HCT116 (cell line): ENCODE data around the gene RHD. TPM values are rescaled to one million over a fixed set of nuclear protein-coding genes. Genes with fewer than 3 reads are reported as not detected.
A peak's percentile ranks its signal among the peaks of the same experiment; 100 is the strongest.
"Not testable (repeated sequence)": the region's sequence is repeated elsewhere in the genome, so short reads cannot be mapped to it uniquely, and the experiment has no call there.

Experiments
- ATAC-seq: fragments of 200-7000 bp; cut with Tn5 transposase; 2 replicates; pipeline ENCODE4 v1.9.1; 2020; ENCODE audit warnings: mild to moderate bottlenecking, moderate library complexity
- Bru-seq: library from RNA; stranded (reverse); fragments of 400-500 nt; gene quantifications from one replicate; lab custom pipeline; 2021; lab: Mats Ljungman, UMichigan
- BruChase-seq, 2 experiments: library from RNA; stranded (reverse); fragments of 400-500 nt; gene quantifications; one replicate each; lab custom pipeline; 2021; lab: Mats Ljungman, UMichigan
- BruUV-seq: library from RNA; stranded (reverse); fragments of 400-500 nt; replicated peaks from 2 replicates; lab custom pipeline; 2021; lab: Mats Ljungman, UMichigan
- CTCF ChIA-PET: fragments of 300-600 bp; sonication (Branson Sonifier 250); formaldehyde crosslinking; loops from one replicate; lab custom pipeline; 2021; ENCODE audit warnings: antibody characterized with exemption; lab: Charles Lee
- POLR2A ChIA-PET: fragments of 300-600, 350-600 bp; sonication (Branson Sonifier 250); formaldehyde crosslinking; loops from one replicate; lab custom pipeline; 2021; ENCODE audit warnings: antibody characterized with exemption; lab: Charles Lee
- RAD21 ChIA-PET, 2 experiments: fragments of 300-600 bp; sonication (Branson Sonifier 250); formaldehyde crosslinking; loops; one replicate each; lab custom pipeline; 2023; ENCODE audit warnings: low total read pairs in 2 of 2; ENCODE audit not compliant: uncharacterized antibody in 2 of 2, unreplicated experiment in 2 of 2, low non-redundant PET in 1 of 2; lab: Charles Lee
- DNase-seq: peaks from one replicate; pipeline ENCODE4 v3.0.0-alpha.2; 2010; ENCODE audit warnings: low read depth, low spot score
- H2AFZ ChIP-seq: fragments of 200-600 bp; shearing (Covaris generic), sonication (generic); 2 replicates; pipeline ENCODE4 v1.6.1; 2017; ENCODE audit warnings: low read depth, mixed run types, mixed read lengths, antibody characterized with exemption, low read length; ENCODE audit not compliant: poor library complexity, severe bottlenecking
- H3K27ac ChIP-seq: 2 replicates; pipeline ENCODE4 v1.5.1; 2012; ENCODE audit warnings: low read depth, low read length
- H3K27me3 ChIP-seq: fragments of 200-600 bp; sonication (generic); 2 replicates; pipeline ENCODE4 v1.6.1; 2016; ENCODE audit warnings: mixed run types, low read length, mixed read lengths; ENCODE audit not compliant: insufficient read depth
- H3K36me3 ChIP-seq, 2 experiments: fragments of 200-500 bp in 1 of 2; fragments of 200-600 bp in 1 of 2; sonication (Bioruptor generic) in 1 of 2; sonication (generic) in 1 of 2; 2 replicates each; pipeline versions ENCODE4 v1.5.1 to v1.6.1; 2014 to 2016; ENCODE audit warnings: low read length in 2 of 2, inconsistent platforms in 1 of 2, mixed read lengths in 1 of 2, mixed run types in 1 of 2; ENCODE audit not compliant: insufficient read depth in 2 of 2, control insufficient read depth in 1 of 2
- H3K4me1 ChIP-seq, 2 experiments: fragments of 200-600 bp in 1 of 2; sonication (generic) in 1 of 2; 2 replicates each; pipeline versions ENCODE4 v1.5.1 to v1.6.1; 2012 to 2017; ENCODE audit warnings: low read length in 2 of 2, inconsistent platforms in 1 of 2, mild to moderate bottlenecking in 1 of 2, mixed read lengths in 1 of 2, mixed run types in 1 of 2, moderate library complexity in 1 of 2; ENCODE audit not compliant: insufficient read depth in 2 of 2, control insufficient read depth in 1 of 2
- H3K4me2 ChIP-seq: fragments of 200-600 bp; sonication (generic); 2 replicates; pipeline ENCODE4 v1.6.1; 2017; ENCODE audit warnings: mixed run types, low read length, mixed read lengths
- H3K4me3 ChIP-seq, 2 experiments: fragments of 200-600 bp in 1 of 2; sonication (generic) in 1 of 2; replicated peaks in 1 of 2; 2 replicates each; pipeline ENCODE4 v1.5.1; 2011 to 2016; ENCODE audit warnings: low read length in 2 of 2, control low read depth in 1 of 2, low read depth in 1 of 2, mild to moderate bottlenecking in 1 of 2, mixed read lengths in 1 of 2, mixed run types in 1 of 2
- H3K79me2 ChIP-seq: fragments of 200-600 bp; sonication (generic); 2 replicates; pipeline ENCODE4 v1.6.1; 2017; ENCODE audit warnings: mild to moderate bottlenecking, mixed run types, low read length, moderate library complexity, mixed read lengths; ENCODE audit not compliant: insufficient read depth
- H3K9ac ChIP-seq: fragments of 200-600 bp; sonication (generic); 2 replicates; pipeline ENCODE4 v1.6.1; 2016; ENCODE audit warnings: low read length, mixed read lengths
- H3K9me2 ChIP-seq: fragments of 200-600 bp; sonication (generic), shearing (Covaris generic); 2 replicates; pipeline ENCODE4 v1.6.1; 2017; ENCODE audit warnings: mixed run types, mild to moderate bottlenecking, moderate library complexity; ENCODE audit not compliant: insufficient read depth
- H3K9me3 ChIP-seq, 2 experiments: fragments of 200-500 bp in 1 of 2; fragments of 200-600 bp in 1 of 2; sonication (Bioruptor generic) in 1 of 2; sonication (generic) in 1 of 2; 2 replicates each; pipeline ENCODE4 v1.6.1; 2014 to 2017; ENCODE audit warnings: low read length in 2 of 2, mixed read lengths in 2 of 2, inconsistent platforms in 1 of 2, low read depth in 1 of 2, mild to moderate bottlenecking in 1 of 2, mixed run types in 1 of 2, moderate library complexity in 1 of 2; ENCODE audit not compliant: control insufficient read depth in 1 of 2, insufficient read depth in 1 of 2
- H4K20me1 ChIP-seq: fragments of 200-600 bp; sonication (generic), shearing (Covaris generic); 2 replicates; pipeline ENCODE4 v1.6.1; 2017; ENCODE audit warnings: mixed run types, mild to moderate bottlenecking, moderate library complexity; ENCODE audit not compliant: insufficient read depth
- ATF3 ChIP-seq: IDR thresholded peaks from 2 replicates; pipeline ENCODE4 v1.6.1; 2012
- CTCF ChIP-seq, 3 experiments: fragments of 200-600 bp in 1 of 3; sonication (generic) in 1 of 3; IDR thresholded peaks in 2 of 3; conservative IDR thresholded peaks in 1 of 3; 2 replicates each; pipeline ENCODE4 v1.5.1; 2012 to 2017; ENCODE audit warnings: low read depth in 2 of 3, low read length in 2 of 3, antibody characterized with exemption in 1 of 3, borderline replicate concordance in 1 of 3, control low read depth in 1 of 3, mild to moderate bottlenecking in 1 of 3, mixed read lengths in 1 of 3, mixed run types in 1 of 3, moderate library complexity in 1 of 3; ENCODE audit not compliant: insufficient read depth in 1 of 3
- ELF1 ChIP-seq: IDR thresholded peaks from 2 replicates; pipeline ENCODE4 v1.6.1; 2012; ENCODE audit warnings: low read depth, borderline replicate concordance
- JUND ChIP-seq: IDR thresholded peaks from 2 replicates; pipeline ENCODE4 v1.6.1; 2012
- MAX ChIP-seq: IDR thresholded peaks from 2 replicates; pipeline ENCODE4 v1.6.1; 2012
- RAD21 ChIP-seq: IDR thresholded peaks from 2 replicates; pipeline ENCODE4 v1.6.1; 2012; ENCODE audit warnings: low read depth, mild to moderate bottlenecking
- SRF ChIP-seq: IDR thresholded peaks from 2 replicates; pipeline ENCODE4 v1.6.1; 2012; ENCODE audit warnings: low read depth
- TCF7L2 ChIP-seq: IDR thresholded peaks from 2 replicates; pipeline ENCODE4 v1.7.0; 2011; ENCODE audit warnings: borderline replicate concordance, inconsistent platforms; ENCODE audit not compliant: insufficient read depth, insufficient read length; ENCODE audit errors: extremely low read depth
- YY1 ChIP-seq: IDR thresholded peaks from 2 replicates; pipeline ENCODE4 v1.6.1; 2011; ENCODE audit warnings: low read length, low read depth, moderate library complexity, mild to moderate bottlenecking; ENCODE audit not compliant: insufficient replicate concordance; ENCODE audit errors: extremely low read depth
- ZBTB33 ChIP-seq: IDR thresholded peaks from 2 replicates; pipeline ENCODE4 v1.6.1; 2011; ENCODE audit warnings: mild to moderate bottlenecking, low read length, moderate library complexity; ENCODE audit not compliant: insufficient replicate concordance; ENCODE audit errors: extremely low read depth
- intact Hi-C: fragments of 100-400 bp; cut with micrococcal nuclease; formaldehyde crosslinking; loops from 2 replicates; pipeline ENCODE4 v1.10.0; 2022
- long read RNA-seq: library from polyadenylated mRNA; unstranded; transcript quantifications from one replicate; pipeline ENCODE4 v2.0.0, GENCODE V29; 2021; ENCODE audit not compliant: unreplicated experiment
- polyA plus RNA-seq: library from polyadenylated mRNA; unstranded; fragments of >200 nt; gene quantifications from 2 replicates; pipeline ENCODE4 v1.2.1, GENCODE V29; 2012; ENCODE audit warnings: missing spikeins
- total RNA-seq: library from RNA; stranded (reverse); gene quantifications from one replicate; pipeline ENCODE4 v1.2.1, GENCODE V29; 2021; ENCODE audit not compliant: unreplicated experiment

RHD gene
- total RNA-seq (not detected), Bru-seq, nascent RNA (percentile 10 among the genes with signal in this experiment), BruChase-seq, experiment 1, labeled RNA remaining after a 6-hour chase (percentile 2 among the genes with signal in this experiment), BruChase-seq, experiment 2, labeled RNA remaining after a 2-hour chase (percentile 7 among the genes with signal in this experiment)
- 0.04 and 0.10 TPM in 2 replicates for polyA plus RNA-seq
- long read RNA-seq, partial matches to known transcripts = 0 of 3 reads
- long read RNA-seq, other reads (novel, unspliced or antisense) = 3 of 3 reads

- DNase-seq, H3K27me3 ChIP-seq, RAD21 ChIA-PET, ATAC-seq, H3K36me3 ChIP-seq, H3K4me2 ChIP-seq, intact Hi-C loops, H3K79me2 ChIP-seq, POLR2A ChIA-PET, H3K9me3 ChIP-seq, H4K20me1 ChIP-seq, BruUV-seq, H3K9me2 ChIP-seq, H3K9ac ChIP-seq, H2AFZ ChIP-seq, H3K4me1 ChIP-seq, H3K4me3 ChIP-seq, CTCF ChIA-PET, H3K27ac ChIP-seq: not testable (repeated sequence)
Measured at GRCh38 chr1:25272238-25272637, at the start of gene RHD. TSS of gene RHD (plus strand) at chr1:25272509. CDS start at chr1:25272548, 39 bp downstream.

GRCh38 chr1:25222606-25223005 lies 49.7 kb upstream of the RHD start:
- Histone ChIP-seq H3K9ac (no peak overlapping the region), H3K36me3 (peaks cover 35 to 48% of the 10 kb centered on the region in 2 experiments; a peak in 3 of 4 replicates), H3K4me1 (peaks cover 0 to 23% of the 10 kb centered on the region in 2 experiments; a peak in 3 of 4 replicates), H3K4me3 (no peak overlapping the region), H4K20me1 (no peaks in the 10 kb centered on the region), H3K4me2 (no peak overlapping the region), H3K9me3 (no peaks in the 10 kb centered on the region), H3K27ac (no peak overlapping the region), H3K9me2 (no peaks in the 10 kb centered on the region), H2AFZ (no peak overlapping the region), H3K27me3 (no peaks in the 10 kb centered on the region), H3K79me2 (no peaks in the 10 kb centered on the region)
- intact Hi-C loops = no loop called here
- DNase-seq (no peak), ATAC-seq (no peak)
- RAD21 ChIA-PET = no interaction called here
- CTCF ChIA-PET = no interaction called here
- POLR2A ChIA-PET = interaction anchor here (0.8 kb wide), 1 partner anchor 9 kb away, joined by 3 read pairs; the partner anchor contains the start of gene SYF2
- BruUV-seq = TSS peak; percentile 22
- TF ChIP-seq CTCF (IDR thresholded peaks at IDR 0.05 in 2 of 3, conservative IDR thresholded peaks at IDR 0.05 in 1 of 3; ENCODE audit: borderline replicate concordance in 1 of 3, insufficient read depth in 1 of 3, low read depth in 2 of 3, low read length in 2 of 3) = no peak
- TF ChIP-seq JUND = no peak
- TF ChIP-seq YY1 = no peak
- TF ChIP-seq RAD21 = no peak
- no peak for TF ChIP-seq SRF
- TF ChIP-seq MAX = no peak
- no peak for TF ChIP-seq TCF7L2
- no peak for TF ChIP-seq ELF1
- no peak for TF ChIP-seq ZBTB33
- no peak for TF ChIP-seq ATF3
